GM23338 (cell line): Measurements from ENCODE around the gene USP15.

Experiments used
- CTCF ChIP-seq, 2 experiments: fragments of 200-600 bp in 1 of 2; sonication (generic) in 1 of 2; conservative IDR thresholded peaks; 2 replicates each; pipeline versions ENCODE4 v1.5.1 to v1.6.1; 2016 to 2017; ENCODE audit warnings: antibody characterized with exemption in 2 of 2, low read depth in 2 of 2, mild to moderate bottlenecking in 2 of 2, moderate library complexity in 1 of 2
- EZH2phosphoT487 ChIP-seq: fragments of 200-600 bp; sonication (generic); IDR thresholded peaks from one replicate; pipeline ENCODE4 v1.8.1; 2018; ENCODE audit warnings: antibody characterized with exemption; ENCODE audit not compliant: unreplicated experiment

GRCh38 chr12:62317017-62317416 lies 56.8 kb downstream of the USP15 start:
- TF ChIP-seq CTCF (conservative IDR thresholded peaks at IDR 0.05; ENCODE audit: low read depth in 2 of 2) (no peak), EZH2phosphoT487 (no peak)
